Gastrocnemius medialis (tissue), 4 donors: ENCODE data around the gene GNG14.

ENCODE experiments used
- CTCF ChIP-seq, 5 experiments: fragments of 450-650 bp in 3 of 5; fragments of 200-600 bp in 2 of 5; sonication (generic) in 2 of 5; IDR thresholded peaks in 4 of 5; conservative IDR thresholded peaks in 1 of 5; 1 replicate in 4 of 5; 2 replicates in 1 of 5; pipeline ENCODE4 v1.5.1; 2016 to 2019; ENCODE audit warnings: antibody characterized with exemption in 5 of 5, mild to moderate bottlenecking in 3 of 5, moderate library complexity in 3 of 5
- POLR2A ChIP-seq, 2 donors: fragments of 450-650 bp; IDR thresholded peaks; one replicate each; pipeline ENCODE4 v1.6.1; 2017; ENCODE audit warnings: antibody characterized with exemption in 2 of 2, mild to moderate bottlenecking in 2 of 2, moderate library complexity in 2 of 2

GRCh38 chr19:12652219-12652618, 35.6 kb upstream of the GNG14 start:
- TF ChIP-seq CTCF (IDR thresholded peaks at IDR 0.05 in 4 of 5, conservative IDR thresholded peaks at IDR 0.05 in 1 of 5) (no peak), POLR2A (IDR thresholded peaks at IDR 0.05) (no peak)
